Measurements from ENCODE around the gene AP1G1. TPM values are rescaled to one million over a fixed set of nuclear protein-coding genes. Genes with fewer than 3 reads are reported as not detected.

AP1G1 gene
- total and polyA plus RNA-seq, 10 of the 15 experiments (the other 5 are each of a cell fraction or from before 2014, with no cell fraction given) = 5.9 to 83.7 (median 47.8) TPM

DNA sequence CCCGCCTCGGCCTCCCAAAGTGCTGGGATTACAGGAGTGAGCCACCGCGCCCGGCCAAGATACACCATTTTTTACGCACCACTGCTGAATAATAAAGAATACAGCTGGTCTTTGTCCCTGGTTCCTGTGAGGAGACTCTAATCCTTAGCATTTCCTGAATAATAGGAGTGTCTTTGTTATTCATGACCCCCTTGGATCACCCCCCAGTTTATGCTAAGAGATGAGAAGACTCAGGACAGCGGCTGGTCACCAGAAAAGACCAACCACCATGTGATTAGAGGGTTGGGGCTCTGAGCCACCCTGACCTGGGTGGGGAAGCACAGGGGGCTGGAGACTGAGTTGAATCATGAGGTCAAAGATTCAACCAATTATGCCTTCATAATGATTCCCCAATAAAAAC, 101.4 kb downstream of the AP1G1 start:
- H3K4me3 ChIP-seq = no peak overlapping the region
- FAIRE-seq = no peak
- ATAC-seq = no peak
- no peaks in the 10 kb centered on the region for H3K79me2 ChIP-seq (ENCODE audit: control insufficient read depth, insufficient read depth, low read length)
- no peaks in the 10 kb centered on the region for H3K9me3 ChIP-seq (replicated peaks; ENCODE audit: control insufficient read depth, insufficient read depth, low read length)
- H3K9ac ChIP-seq (ENCODE audit: control insufficient read depth, insufficient read depth, low read length) = no peak overlapping the region
- intact Hi-C loops (cut with micrococcal nuclease; ENCODE audit: unreplicated experiment) = no loop called here
- peaks cover 7% of the 10 kb centered on the region for H3K4me1 ChIP-seq (ENCODE audit: control insufficient read depth, insufficient read depth, low read length)
- H3K27ac ChIP-seq (ENCODE audit: control insufficient read depth, insufficient read depth) = no peak overlapping the region
- H3K27me3 ChIP-seq (replicated peaks in 1 of 2; ENCODE audit: control insufficient read depth in 2 of 2, insufficient read depth in 2 of 2, low read length in 1 of 2) = no peaks in the 10 kb centered on the region
- TF ChIP-seq IKZF1 (conservative IDR thresholded peaks at IDR 0.05) (no peak), EZH2 (IDR thresholded peaks at IDR 0.05; ENCODE audit: borderline replicate concordance, control insufficient read depth, low read depth, low read length) (no peak), MTA2 (IDR thresholded peaks at IDR 0.05; ENCODE audit: low read depth) (no peak), BMI1 (IDR thresholded peaks at IDR 0.05; ENCODE audit: borderline replicate concordance) (no peak), CBFB (IDR thresholded peaks at IDR 0.05; ENCODE audit: low read depth) (no peak), ZNF622 (IDR thresholded peaks at IDR 0.05) (no peak), ZZZ3 (IDR thresholded peaks at IDR 0.05; ENCODE audit: control insufficient read depth, insufficient read length, low read depth) (no peak), ZBED1 (IDR thresholded peaks at IDR 0.05; ENCODE audit: borderline replicate concordance) (no peak), BRCA1 (IDR thresholded peaks at IDR 0.05; ENCODE audit: low read depth, low read length) (no peak), PAX5 (IDR thresholded peaks at IDR 0.05; ENCODE audit: borderline replicate concordance, low read depth, low read length) (no peak), IRF4 (IDR thresholded peaks at IDR 0.05; ENCODE audit: low read depth, low read length) (no peak), STAT3 (IDR thresholded peaks at IDR 0.05; ENCODE audit: low read depth, low read length) (no peak), SREBF1 (IDR thresholded peaks at IDR 0.05; ENCODE audit: low read length) (no peak), CBX5 (IDR thresholded peaks at IDR 0.05; ENCODE audit: low read depth) (no peak), NR2C2 (IDR thresholded peaks at IDR 0.05; ENCODE audit: borderline replicate concordance, control insufficient read depth, insufficient read length, low read depth) (no peak)
- TF ChIP-seq, protein P1, sequence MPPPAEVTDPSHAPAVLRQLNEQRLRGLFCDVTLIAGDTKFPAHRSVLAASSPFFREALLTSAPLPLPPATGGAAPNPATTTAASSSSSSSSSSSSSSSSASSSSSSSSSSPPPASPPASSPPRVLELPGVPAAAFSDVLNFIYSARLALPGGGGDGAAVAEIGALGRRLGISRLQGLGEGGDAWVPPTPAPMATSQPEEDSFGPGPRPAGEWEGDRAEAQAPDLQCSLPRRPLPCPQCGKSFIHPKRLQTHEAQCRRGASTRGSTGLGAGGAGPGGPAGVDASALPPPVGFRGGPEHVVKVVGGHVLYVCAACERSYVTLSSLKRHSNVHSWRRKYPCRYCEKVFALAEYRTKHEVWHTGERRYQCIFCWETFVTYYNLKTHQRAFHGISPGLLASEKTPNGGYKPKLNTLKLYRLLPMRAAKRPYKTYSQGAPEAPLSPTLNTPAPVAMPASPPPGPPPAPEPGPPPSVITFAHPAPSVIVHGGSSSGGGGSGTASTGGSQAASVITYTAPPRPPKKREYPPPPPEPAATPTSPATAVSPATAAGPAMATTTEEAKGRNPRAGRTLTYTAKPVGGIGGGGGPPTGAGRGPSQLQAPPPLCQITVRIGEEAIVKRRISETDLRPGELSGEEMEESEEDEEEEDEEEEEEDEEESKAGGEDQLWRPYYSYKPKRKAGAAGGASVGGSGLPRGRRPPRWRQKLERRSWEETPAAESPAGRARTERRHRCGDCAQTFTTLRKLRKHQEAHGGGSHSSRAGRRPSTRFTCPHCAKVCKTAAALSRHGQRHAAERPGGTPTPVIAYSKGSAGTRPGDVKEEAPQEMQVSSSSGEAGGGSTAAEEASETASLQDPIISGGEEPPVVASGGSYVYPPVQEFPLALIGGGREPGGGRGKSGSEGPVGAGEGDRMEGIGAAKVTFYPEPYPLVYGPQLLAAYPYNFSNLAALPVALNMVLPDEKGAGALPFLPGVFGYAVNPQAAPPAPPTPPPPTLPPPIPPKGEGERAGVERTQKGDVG (CRISPR knock-in tag; IDR thresholded peaks at IDR 0.05) = no peak
- TF ChIP-seq, protein P2, sequence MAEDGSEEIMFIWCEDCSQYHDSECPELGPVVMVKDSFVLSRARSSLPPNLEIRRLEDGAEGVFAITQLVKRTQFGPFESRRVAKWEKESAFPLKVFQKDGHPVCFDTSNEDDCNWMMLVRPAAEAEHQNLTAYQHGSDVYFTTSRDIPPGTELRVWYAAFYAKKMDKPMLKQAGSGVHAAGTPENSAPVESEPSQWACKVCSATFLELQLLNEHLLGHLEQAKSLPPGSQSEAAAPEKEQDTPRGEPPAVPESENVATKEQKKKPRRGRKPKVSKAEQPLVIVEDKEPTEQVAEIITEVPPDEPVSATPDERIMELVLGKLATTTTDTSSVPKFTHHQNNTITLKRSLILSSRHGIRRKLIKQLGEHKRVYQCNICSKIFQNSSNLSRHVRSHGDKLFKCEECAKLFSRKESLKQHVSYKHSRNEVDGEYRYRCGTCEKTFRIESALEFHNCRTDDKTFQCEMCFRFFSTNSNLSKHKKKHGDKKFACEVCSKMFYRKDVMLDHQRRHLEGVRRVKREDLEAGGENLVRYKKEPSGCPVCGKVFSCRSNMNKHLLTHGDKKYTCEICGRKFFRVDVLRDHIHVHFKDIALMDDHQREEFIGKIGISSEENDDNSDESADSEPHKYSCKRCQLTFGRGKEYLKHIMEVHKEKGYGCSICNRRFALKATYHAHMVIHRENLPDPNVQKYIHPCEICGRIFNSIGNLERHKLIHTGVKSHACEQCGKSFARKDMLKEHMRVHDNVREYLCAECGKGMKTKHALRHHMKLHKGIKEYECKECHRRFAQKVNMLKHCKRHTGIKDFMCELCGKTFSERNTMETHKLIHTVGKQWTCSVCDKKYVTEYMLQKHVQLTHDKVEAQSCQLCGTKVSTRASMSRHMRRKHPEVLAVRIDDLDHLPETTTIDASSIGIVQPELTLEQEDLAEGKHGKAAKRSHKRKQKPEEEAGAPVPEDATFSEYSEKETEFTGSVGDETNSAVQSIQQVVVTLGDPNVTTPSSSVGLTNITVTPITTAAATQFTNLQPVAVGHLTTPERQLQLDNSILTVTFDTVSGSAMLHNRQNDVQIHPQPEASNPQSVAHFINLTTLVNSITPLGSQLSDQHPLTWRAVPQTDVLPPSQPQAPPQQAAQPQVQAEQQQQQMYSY (CRISPR knock-in tag; IDR thresholded peaks at IDR 0.05) = no peak
- TF ChIP-seq, protein P3, sequence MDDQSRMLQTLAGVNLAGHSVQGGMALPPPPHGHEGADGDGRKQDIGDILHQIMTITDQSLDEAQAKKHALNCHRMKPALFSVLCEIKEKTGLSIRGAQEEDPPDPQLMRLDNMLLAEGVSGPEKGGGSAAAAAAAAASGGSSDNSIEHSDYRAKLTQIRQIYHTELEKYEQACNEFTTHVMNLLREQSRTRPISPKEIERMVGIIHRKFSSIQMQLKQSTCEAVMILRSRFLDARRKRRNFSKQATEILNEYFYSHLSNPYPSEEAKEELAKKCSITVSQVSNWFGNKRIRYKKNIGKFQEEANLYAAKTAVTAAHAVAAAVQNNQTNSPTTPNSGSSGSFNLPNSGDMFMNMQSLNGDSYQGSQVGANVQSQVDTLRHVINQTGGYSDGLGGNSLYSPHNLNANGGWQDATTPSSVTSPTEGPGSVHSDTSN (IDR thresholded peaks at IDR 0.05; ENCODE audit: insufficient replicate concordance, low read depth, low read length) = no peak
- TF ChIP-seq, protein P4, sequence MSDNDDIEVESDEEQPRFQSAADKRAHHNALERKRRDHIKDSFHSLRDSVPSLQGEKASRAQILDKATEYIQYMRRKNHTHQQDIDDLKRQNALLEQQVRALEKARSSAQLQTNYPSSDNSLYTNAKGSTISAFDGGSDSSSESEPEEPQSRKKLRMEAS (IDR thresholded peaks at IDR 0.05; ENCODE audit: low read depth, low read length) = no peak
- ChIA-PET CTCF (no interaction called here), RAD21 (ENCODE audit: unreplicated experiment) (no interaction called here), SMC1A (ENCODE audit: uncharacterized antibody, unreplicated experiment) (no interaction called here), POLR2A (interaction anchor here (0.9 kb wide), 1 partner anchor 158 kb away, joined by 3 read pairs; no protein-coding TSS in a partner anchor)
- DNase-seq (ENCODE audit: low read depth, low spot score) = no peak
- in situ Hi-C loops (cut with MboI) = no loop called here
- BruUV-seq (replicated peaks) = no TSS peak
- H3K36me3 ChIP-seq (ENCODE audit: control insufficient read depth in 2 of 2, insufficient read depth in 2 of 2, low read length in 1 of 2) = peaks cover 0 to 1% of the 10 kb centered on the region in 2 experiments; a peak in 1 of 4 replicates
- WGBS (ENCODE audit: insufficient coverage, insufficient replicate concordance, low lambda C conversion rate, missing lambda C conversion rate) = 98% methylated on average over 5 of the region's 7 CpGs
- H4K20me1 ChIP-seq (ENCODE audit: control insufficient read depth, insufficient read depth) = no peaks in the 10 kb centered on the region
- no peak overlapping the region for H3K4me2 ChIP-seq (ENCODE audit: control insufficient read depth, insufficient read depth)
- no peak overlapping the region for H2AFZ ChIP-seq (ENCODE audit: control insufficient read depth, low read depth, low read length)
